Endothelial cell of umbilical vein (primary cell): ENCODE results near the gene CALHM5. TPM values are rescaled to one million over a fixed set of nuclear protein-coding genes. Genes with fewer than 3 reads are reported as not detected.

ENCODE experiments used
- BruUV-seq: library from RNA; stranded (reverse); fragments of 400-500 nt; replicated peaks from 2 replicates; lab custom pipeline; 2021; lab: Mats Ljungman, UMichigan
- CTCF ChIA-PET: fragments of 300-600, 350-600 bp; sonication (Branson Sonifier 250); formaldehyde crosslinking; loops from one replicate; lab custom pipeline; 2021; ENCODE audit warnings: antibody characterized with exemption, inconsistent platforms; lab: Charles Lee
- POLR2A ChIA-PET: fragments of 300-600, 350-600 bp; sonication (Branson Sonifier 250); formaldehyde crosslinking; loops from one replicate; lab custom pipeline; 2021; ENCODE audit warnings: antibody characterized with exemption, inconsistent platforms; lab: Charles Lee
- DNase-seq: peaks from one replicate; pipeline ENCODE4 v3.0.0-alpha.2; 2011; ENCODE audit warnings: low read depth, low spot score
- FAIRE-seq: peaks from 2 replicates; lab custom pipeline; 2011; peaks lifted over from hg19 to GRCh38; lab: Jason Lieb, UNC
- H2AFZ ChIP-seq: 2 replicates; pipeline ENCODE4 v1.6.0; 2012; ENCODE audit warnings: low read depth, low read length, control low read depth, inconsistent platforms
- H3K27ac ChIP-seq: 2 replicates; pipeline ENCODE4 v1.5.1; 2011; ENCODE audit warnings: low read depth, mild to moderate bottlenecking, control low read depth, low read length, moderate library complexity; ENCODE audit not compliant: insufficient read depth
- H3K27me3 ChIP-seq, 2 experiments: 2 replicates each; pipeline versions ENCODE4 v1.6.0 to v1.6.1; 2011; ENCODE audit warnings: low read length in 2 of 2, mixed read lengths in 1 of 2; ENCODE audit not compliant: control insufficient read depth in 2 of 2, insufficient read depth in 2 of 2
- H3K36me3 ChIP-seq, 2 experiments: 2 replicates in 1 of 2; 3 replicates in 1 of 2; pipeline ENCODE4 v1.5.1; 2011; ENCODE audit warnings: low read length in 2 of 2, mild to moderate bottlenecking in 1 of 2, moderate library complexity in 1 of 2; ENCODE audit not compliant: control insufficient read depth in 2 of 2, insufficient read depth in 2 of 2; ENCODE audit errors: extremely low read depth in 1 of 2
- H3K4me1 ChIP-seq: 3 replicates; pipeline ENCODE4 v1.5.1; 2011; ENCODE audit warnings: mild to moderate bottlenecking, low read length; ENCODE audit not compliant: control insufficient read depth, insufficient read depth; ENCODE audit errors: extremely low read depth
- H3K4me2 ChIP-seq: 2 replicates; pipeline ENCODE4 v1.6.1; 2011; ENCODE audit warnings: low read length, control low read depth, mixed read lengths; ENCODE audit not compliant: insufficient read depth
- H3K4me3 ChIP-seq, 3 experiments: fragments of 200-600 bp in 1 of 3; sonication (generic), shearing (Covaris generic) in 1 of 3; replicated peaks in 1 of 3; 2 replicates each; pipeline ENCODE4 v1.5.1; 2011 to 2016; ENCODE audit warnings: control low read depth in 3 of 3, low read length in 3 of 3, mild to moderate bottlenecking in 2 of 3, inconsistent platforms in 1 of 3, low read depth in 1 of 3, moderate library complexity in 1 of 3; ENCODE audit not compliant: insufficient read depth in 1 of 3
- H3K79me2 ChIP-seq: 2 replicates; pipeline ENCODE4 v1.6.0; 2012; ENCODE audit warnings: low read length, inconsistent platforms; ENCODE audit not compliant: control insufficient read depth, insufficient read depth
- H3K9ac ChIP-seq: replicated peaks from 2 replicates; pipeline ENCODE3; 2011; ENCODE audit warnings: low read length, control low read depth; ENCODE audit not compliant: insufficient read depth; ENCODE audit errors: extremely low read depth
- H3K9me1 ChIP-seq: replicated peaks from 3 replicates; pipeline ENCODE4 v1.6.0; 2011; ENCODE audit warnings: mild to moderate bottlenecking, low read length; ENCODE audit not compliant: control insufficient read depth, insufficient read depth; ENCODE audit errors: extremely low read depth
- H3K9me3 ChIP-seq: replicated peaks from 2 replicates; pipeline ENCODE4 v1.5.1; 2012; ENCODE audit warnings: low read length, inconsistent platforms; ENCODE audit not compliant: control insufficient read depth, insufficient read depth
- H4K20me1 ChIP-seq: replicated peaks from 2 replicates; pipeline ENCODE3; 2011; ENCODE audit warnings: mild to moderate bottlenecking, low read length; ENCODE audit not compliant: control insufficient read depth, insufficient read depth; ENCODE audit errors: extremely low read depth
- EZH2 ChIP-seq: IDR thresholded peaks from 2 replicates; pipeline ENCODE4 v1.6.1; 2012; ENCODE audit warnings: borderline replicate concordance, low read depth, mild to moderate bottlenecking, moderate library complexity, low read length, inconsistent platforms; ENCODE audit not compliant: severe bottlenecking
- FOS ChIP-seq: IDR thresholded peaks from 2 replicates; pipeline ENCODE4 v1.6.1; 2011; ENCODE audit warnings: mild to moderate bottlenecking, low read length, moderate library complexity, borderline replicate concordance; ENCODE audit not compliant: insufficient read depth
- GATA2 ChIP-seq: IDR thresholded peaks from 2 replicates; pipeline ENCODE4 v1.7.0; 2011; ENCODE audit warnings: low read depth, mild to moderate bottlenecking, moderate library complexity, mixed read lengths, low read length; ENCODE audit not compliant: insufficient read length, insufficient read depth
- JUN ChIP-seq: IDR thresholded peaks from 2 replicates; pipeline ENCODE4 v1.6.1; 2011; ENCODE audit warnings: borderline replicate concordance, low read depth; ENCODE audit not compliant: insufficient read length, insufficient read depth
- MYC ChIP-seq: IDR thresholded peaks from one replicate; pipeline ENCODE4 v1.6.1; 2011; ENCODE audit warnings: mild to moderate bottlenecking, low read depth, low read length
- POLR2A ChIP-seq: IDR thresholded peaks from 2 replicates; pipeline ENCODE4 v1.6.1; 2012; ENCODE audit warnings: low read depth, mild to moderate bottlenecking, control low read depth, low read length
- POLR2AphosphoS5 ChIP-seq: IDR thresholded peaks from 2 replicates; pipeline ENCODE4 v1.6.1; 2012; ENCODE audit warnings: low read depth, mild to moderate bottlenecking, control low read depth, low read length, moderate library complexity; ENCODE audit not compliant: insufficient read depth
- dilution Hi-C: fragments of 300-500 bp; cut with MboI; formaldehyde crosslinking; loops from one replicate; pipeline ENCODE4 v1.15.0; 2019; ENCODE audit warnings: low sequenced_read_pairs; ENCODE audit not compliant: extremely low pct_ligation_motif_present
- intact Hi-C: fragments of 100-400 bp; cut with micrococcal nuclease; formaldehyde crosslinking; loops from one replicate; pipeline ENCODE4 v1.10.0; 2022
- polyA plus RNA-seq, 4 experiments: library from polyadenylated mRNA; depleted of rRNA in 3 of 4; stranded (reverse) in 3 of 4; unstranded in 1 of 4; fragments of >200 nt; gene quantifications; 2 replicates each; pipeline versions ENCODE4 v1.2.1 to v1.2.3, GENCODE V29; 2011 to 2012; ENCODE audit warnings: missing spikeins in 1 of 4
- total RNA-seq: library from RNA; stranded (reverse); gene quantifications from 2 replicates; pipeline ENCODE4 v1.2.3, GENCODE V29; 2021
- TF ChIP-seq, protein P1 (sequence below): IDR thresholded peaks from 2 replicates; pipeline ENCODE4 v1.6.1; 2011; ENCODE audit not compliant: insufficient read depth, insufficient read length
- TF ChIP-seq, protein P2 (sequence below), 2 donors: IDR thresholded peaks; 1 replicate in 1 of 2; 2 replicates in 1 of 2; pipeline ENCODE4 v1.5.1; 2011; ENCODE audit warnings: low read length in 2 of 2, mild to moderate bottlenecking in 2 of 2, moderate library complexity in 2 of 2, control low read depth in 1 of 2, inconsistent platforms in 1 of 2, low read depth in 1 of 2; ENCODE audit not compliant: insufficient read depth in 1 of 2; ENCODE audit errors: extremely low read depth in 1 of 2

Gene CALHM5
- total and polyA plus RNA-seq, 2 donors (not counting 3 experiments of a cell fraction or from before 2014, with no cell fraction given) = 4.5 to 6.6 TPM

GRCh38 chr6:116497113-116497676 lies 14.2 kb upstream of the CALHM5 start:
- no peak overlapping the region for H3K9ac ChIP-seq
- no peak overlapping the region for H3K4me3 ChIP-seq
- TF ChIP-seq JUN = no peak
- dilution Hi-C loops = no loop called here
- DNase-seq = no peak
- no peaks in the 10 kb centered on the region for H3K4me1 ChIP-seq
- no peak for FAIRE-seq
- POLR2A ChIA-PET = no interaction called here
- intact Hi-C loops = no loop called here
- H3K9me3 ChIP-seq = no peaks in the 10 kb centered on the region
- CTCF ChIA-PET = interaction anchor here (1.0 to 3.2 kb wide), 7 partner anchors 15 to 228 kb away, joined by 3 to 29 read pairs (median 4); partner anchors contain the start of gene CALHM5
- H3K36me3 ChIP-seq = no peaks in the 10 kb centered on the region
- H3K9me1 ChIP-seq = no peaks in the 10 kb centered on the region
- H4K20me1 ChIP-seq = no peaks in the 10 kb centered on the region
- no TSS peak for BruUV-seq
- no peak overlapping the region for H2AFZ ChIP-seq
- no peak overlapping the region for H3K4me2 ChIP-seq
- no peak overlapping the region for H3K27ac ChIP-seq
- no peaks in the 10 kb centered on the region for H3K79me2 ChIP-seq
- H3K27me3 ChIP-seq = peaks cover 0 to 2% of the 10 kb centered on the region in 2 experiments

- FAIRE-seq = no peak
- H3K9me3 ChIP-seq = no peaks in the 10 kb centered on the region
- H4K20me1 ChIP-seq = no peaks in the 10 kb centered on the region
- no peak overlapping the region for H3K27ac ChIP-seq
- TF ChIP-seq, protein P1, sequence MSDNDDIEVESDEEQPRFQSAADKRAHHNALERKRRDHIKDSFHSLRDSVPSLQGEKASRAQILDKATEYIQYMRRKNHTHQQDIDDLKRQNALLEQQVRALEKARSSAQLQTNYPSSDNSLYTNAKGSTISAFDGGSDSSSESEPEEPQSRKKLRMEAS = no peak
- TF ChIP-seq, protein P2, sequence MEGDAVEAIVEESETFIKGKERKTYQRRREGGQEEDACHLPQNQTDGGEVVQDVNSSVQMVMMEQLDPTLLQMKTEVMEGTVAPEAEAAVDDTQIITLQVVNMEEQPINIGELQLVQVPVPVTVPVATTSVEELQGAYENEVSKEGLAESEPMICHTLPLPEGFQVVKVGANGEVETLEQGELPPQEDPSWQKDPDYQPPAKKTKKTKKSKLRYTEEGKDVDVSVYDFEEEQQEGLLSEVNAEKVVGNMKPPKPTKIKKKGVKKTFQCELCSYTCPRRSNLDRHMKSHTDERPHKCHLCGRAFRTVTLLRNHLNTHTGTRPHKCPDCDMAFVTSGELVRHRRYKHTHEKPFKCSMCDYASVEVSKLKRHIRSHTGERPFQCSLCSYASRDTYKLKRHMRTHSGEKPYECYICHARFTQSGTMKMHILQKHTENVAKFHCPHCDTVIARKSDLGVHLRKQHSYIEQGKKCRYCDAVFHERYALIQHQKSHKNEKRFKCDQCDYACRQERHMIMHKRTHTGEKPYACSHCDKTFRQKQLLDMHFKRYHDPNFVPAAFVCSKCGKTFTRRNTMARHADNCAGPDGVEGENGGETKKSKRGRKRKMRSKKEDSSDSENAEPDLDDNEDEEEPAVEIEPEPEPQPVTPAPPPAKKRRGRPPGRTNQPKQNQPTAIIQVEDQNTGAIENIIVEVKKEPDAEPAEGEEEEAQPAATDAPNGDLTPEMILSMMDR (IDR thresholded peaks at IDR 0.05; ENCODE audit: extremely low read depth in 1 of 2, insufficient read depth in 1 of 2, low read depth in 1 of 2, low read length in 2 of 2) = no peak
- TF ChIP-seq EZH2 (no peak), POLR2AphosphoS5 (no peak), POLR2A (no peak), FOS (no peak), GATA2 (no peak), MYC (no peak), JUN (no peak)
- H3K4me2 ChIP-seq = no peak overlapping the region
- no peaks in the 10 kb centered on the region for H3K36me3 ChIP-seq
- BruUV-seq = no TSS peak
- dilution Hi-C loops (no loop called here), intact Hi-C loops (no loop called here)
- H3K27me3 ChIP-seq = peaks cover 0 to 2% of the 10 kb centered on the region in 2 experiments
- no peak overlapping the region for H3K4me3 ChIP-seq
- H2AFZ ChIP-seq = no peak overlapping the region
- H3K9me1 ChIP-seq = no peaks in the 10 kb centered on the region
- no peaks in the 10 kb centered on the region for H3K79me2 ChIP-seq
- H3K4me1 ChIP-seq = no peaks in the 10 kb centered on the region
- ChIA-PET POLR2A (no interaction called here), CTCF (interaction anchor here (1.2 to 3.2 kb wide), 2 partner anchors 11 to 214 kb away, joined by 4 to 13 read pairs; partner anchors contain the start of gene CALHM5)
- DNase-seq = no peak
- H3K9ac ChIP-seq = no peak overlapping the region
Observed at GRCh38 chr6:116500969-116501433, 10.4 kb upstream of the CALHM5 start.
